Hepatocyte (in vitro differentiated cells): ENCODE results near the gene RNPC3. TPM values are rescaled to one million over a fixed set of nuclear protein-coding genes. Genes with fewer than 3 reads are reported as not detected.

Experiments used
- DNase-seq: peaks from one replicate; pipeline ENCODE4 v3.0.0-alpha.2; 2016; ENCODE audit warnings: low spot score
- H2AFZ ChIP-seq: fragments of 200-600 bp; sonication (generic); 2 replicates; pipeline ENCODE4 v1.6.0; 2016; ENCODE audit warnings: antibody characterized with exemption, mild to moderate bottlenecking
- H3K27ac ChIP-seq: fragments of 200-600 bp; sonication (generic); 2 replicates; pipeline ENCODE4 v1.5.1; 2016; ENCODE audit warnings: mild to moderate bottlenecking
- H3K27me3 ChIP-seq: fragments of 200-600 bp; sonication (generic); 2 replicates; pipeline ENCODE4 v1.6.1; 2016
- H3K36me3 ChIP-seq: fragments of 200-600 bp; sonication (generic); replicated peaks from 2 replicates; pipeline ENCODE4 v1.5.1; 2016; ENCODE audit warnings: low read depth; ENCODE audit not compliant: insufficient read depth
- H3K4me1 ChIP-seq: fragments of 200-600 bp; sonication (generic); 2 replicates; pipeline ENCODE4 v1.5.1; 2016; ENCODE audit warnings: mild to moderate bottlenecking, moderate library complexity; ENCODE audit not compliant: insufficient read depth
- H3K4me2 ChIP-seq: fragments of 200-600 bp; sonication (generic); 2 replicates; pipeline ENCODE4 v1.6.0; 2016
- H3K4me3 ChIP-seq: fragments of 200-600 bp; sonication (generic); 2 replicates; pipeline ENCODE4 v1.5.1; 2016; ENCODE audit warnings: mild to moderate bottlenecking
- H3K79me2 ChIP-seq: fragments of 200-600 bp; sonication (generic); 2 replicates; pipeline ENCODE4 v1.6.0; 2017; ENCODE audit warnings: mild to moderate bottlenecking
- H3K9me2 ChIP-seq: fragments of 200-600 bp; sonication (generic); replicated peaks from 2 replicates; pipeline ENCODE4 v1.6.0; 2017; ENCODE audit warnings: mild to moderate bottlenecking; ENCODE audit not compliant: insufficient read depth
- H3K9me3 ChIP-seq: fragments of 200-600 bp; sonication (generic); 2 replicates; pipeline ENCODE4 v1.5.1; 2016; ENCODE audit warnings: low read depth, mild to moderate bottlenecking
- H4K20me1 ChIP-seq: fragments of 200-600 bp; sonication (generic); 2 replicates; pipeline ENCODE4 v1.6.0; 2016; ENCODE audit warnings: mild to moderate bottlenecking; ENCODE audit not compliant: insufficient read depth, poor library complexity, severe bottlenecking
- CTCF ChIP-seq: fragments of 200-600 bp; sonication (generic); IDR thresholded peaks from 2 replicates; pipeline ENCODE4 v1.5.1; 2016; ENCODE audit warnings: antibody characterized with exemption, mild to moderate bottlenecking; ENCODE audit not compliant: poor library complexity
- EZH2 ChIP-seq: fragments of 200-600 bp; sonication (generic); IDR thresholded peaks from 2 replicates; pipeline ENCODE4 v1.6.1; 2016; ENCODE audit warnings: antibody characterized with exemption, mild to moderate bottlenecking, borderline replicate concordance
- EZH2phosphoT487 ChIP-seq: fragments of 200-600 bp; sonication (generic); IDR thresholded peaks from one replicate; pipeline ENCODE4 v1.6.1; 2018; ENCODE audit warnings: antibody characterized with exemption, mild to moderate bottlenecking, low read depth, moderate library complexity; ENCODE audit not compliant: unreplicated experiment, severe bottlenecking
- WGBS: methylation state at CpG from one replicate; pipeline ENCODE4 v1.1.6; 2016; ENCODE audit warnings: low lambda C conversion rate; ENCODE audit errors: missing lambda C conversion rate; 5-methylcytosine and 5-hydroxymethylcytosine counted together
- polyA plus RNA-seq: library from polyadenylated mRNA; unstranded; fragments of >200 nt; fragmentation: Nextera tagmentation; extraction: Ambion mirVana; gene quantifications from 2 replicates; pipeline ENCODE4 v1.2.1, GENCODE V29; 2016
- total RNA-seq: library from RNA; depleted of rRNA; stranded (reverse); fragments of >200 nt; gene quantifications from 2 replicates; pipeline ENCODE4 v1.2.3, GENCODE V29; 2014

RNPC3 gene
- 16.7 and 23.4 TPM in 2 replicates for total RNA-seq
- polyA plus RNA-seq = 13.4 and 22.2 TPM in 2 replicates

DNA sequence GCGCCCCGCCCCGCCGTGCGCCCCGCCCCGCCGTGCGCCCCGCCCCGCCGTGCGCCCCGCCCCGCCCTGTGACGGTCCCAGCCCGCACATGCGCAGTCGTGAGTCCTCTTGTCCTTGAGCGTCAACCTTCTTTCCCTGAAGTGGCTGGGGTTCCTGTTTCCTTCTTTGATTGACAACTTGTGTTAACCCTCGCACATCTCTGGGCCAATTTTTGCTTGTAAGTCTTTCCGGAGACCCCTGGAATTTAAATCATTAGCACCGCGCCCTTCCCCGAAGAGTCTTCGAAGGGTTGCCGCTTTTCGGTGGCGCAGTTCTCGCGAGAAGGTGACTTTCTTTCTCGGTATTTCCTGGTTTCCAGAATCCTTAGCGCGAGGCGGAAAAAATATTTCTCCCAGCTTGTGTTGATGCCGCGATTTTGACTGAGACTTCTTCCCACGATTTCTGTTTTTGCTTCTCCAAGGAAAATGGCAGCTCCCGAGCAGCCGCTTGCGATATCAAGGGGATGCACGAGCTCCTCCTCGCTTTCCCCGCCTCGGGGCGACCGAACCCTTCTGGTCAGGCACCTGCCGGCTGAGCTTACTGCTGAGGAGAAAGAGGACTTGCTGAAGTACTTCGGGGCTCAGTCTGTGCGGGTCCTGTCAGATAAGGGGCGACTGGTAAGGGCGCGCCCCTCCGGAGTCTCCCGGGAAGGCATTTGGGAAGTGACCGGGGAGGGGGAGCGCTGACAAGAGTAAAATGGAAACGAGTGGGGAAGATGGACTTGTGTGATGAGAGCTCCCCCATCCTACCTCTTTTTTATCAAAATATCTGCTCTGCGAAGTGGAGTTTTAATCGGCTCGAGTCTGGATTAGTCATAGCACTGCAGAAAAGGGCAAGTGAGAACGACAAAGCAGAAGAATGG lies at the start of gene RNPC3:
Gene RNPC3 (plus strand): TSS at position 93 of the 901 bp plus-strand sequence. CDS start 372 bp downstream, at position 465.
- H3K27ac ChIP-seq = peak within 1 kb of the TSS; percentile 94
- H3K9me2 ChIP-seq = no peaks in the 10 kb centered on the region
- WGBS = 2% methylated on average over 46 of the region's 62 CpGs
- H3K4me3 ChIP-seq = peak within 1 kb of the TSS; percentile 72
- DNase-seq = peak; percentile 94
- TF ChIP-seq EZH2phosphoT487 (no peak), CTCF (peak; percentile 4), EZH2 (no peak)
- H3K27me3 ChIP-seq = no peaks in the 10 kb centered on the region
- H3K4me1 ChIP-seq = peaks cover 19% of the 10 kb centered on the region
- H4K20me1 ChIP-seq = peaks cover 15% of the 10 kb centered on the region
- peaks cover 45% of the 10 kb centered on the region for H3K79me2 ChIP-seq
- H3K9me3 ChIP-seq = no peaks in the 10 kb centered on the region
- H2AFZ ChIP-seq = peak within 1 kb of the TSS; percentile 53
- peak within 1 kb of the TSS; percentile 80 for H3K4me2 ChIP-seq
- no peaks in the 10 kb centered on the region for H3K36me3 ChIP-seq

DNA sequence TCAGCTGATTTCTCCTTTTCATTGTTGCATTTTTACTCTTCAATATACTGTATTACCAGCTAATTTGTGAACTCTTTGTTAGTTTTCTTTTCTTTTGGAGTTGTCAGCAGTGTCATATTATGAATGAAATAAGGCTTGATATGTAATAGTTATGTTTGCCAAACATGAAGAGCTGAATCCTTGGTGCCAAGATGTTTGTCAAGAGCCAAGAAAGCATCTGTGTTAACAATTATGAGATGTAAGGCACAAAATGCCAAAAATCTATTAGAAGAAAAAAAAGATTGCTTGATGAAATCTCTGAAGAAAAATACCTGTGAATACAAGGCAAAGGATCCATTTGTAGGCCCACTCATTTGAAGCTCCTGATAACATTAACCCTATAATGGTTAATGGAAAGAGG lies 48.4 kb upstream of the RNPC3 start:
- no peaks in the 10 kb centered on the region for H4K20me1 ChIP-seq
- no peaks in the 10 kb centered on the region for H3K36me3 ChIP-seq
- no peaks in the 10 kb centered on the region for H3K9me3 ChIP-seq
- H3K9me2 ChIP-seq = no peaks in the 10 kb centered on the region
- H2AFZ ChIP-seq = no peak overlapping the region
- H3K27me3 ChIP-seq = no peaks in the 10 kb centered on the region
- no peak overlapping the region for H3K4me2 ChIP-seq
- no peaks in the 10 kb centered on the region for H3K79me2 ChIP-seq
- no peak overlapping the region for H3K4me3 ChIP-seq
- DNase-seq = no peak
- no peaks in the 10 kb centered on the region for H3K4me1 ChIP-seq
- no peak for TF ChIP-seq EZH2
- no peak for TF ChIP-seq EZH2phosphoT487
- no peak for TF ChIP-seq CTCF
- no peak overlapping the region for H3K27ac ChIP-seq

GRCh38 chr1:103489935-103490334 lies 35.6 kb upstream of the RNPC3 start:
- no peak overlapping the region for H3K4me3 ChIP-seq
- no peaks in the 10 kb centered on the region for H3K36me3 ChIP-seq
- no peak overlapping the region for H3K27ac ChIP-seq
- H3K79me2 ChIP-seq = no peaks in the 10 kb centered on the region
- peak; percentile 43 for DNase-seq
- no peaks in the 10 kb centered on the region for H3K4me1 ChIP-seq
- H4K20me1 ChIP-seq = no peaks in the 10 kb centered on the region
- no peaks in the 10 kb centered on the region for H3K9me2 ChIP-seq
- no peaks in the 10 kb centered on the region for H3K27me3 ChIP-seq
- H3K9me3 ChIP-seq = no peaks in the 10 kb centered on the region
- no peak overlapping the region for H2AFZ ChIP-seq
- TF ChIP-seq EZH2 (no peak), CTCF (no peak), EZH2phosphoT487 (no peak)
- no peak overlapping the region for H3K4me2 ChIP-seq
